Measurements from ENCODE around the gene GNAS. TPM values are rescaled to one million over a fixed set of nuclear protein-coding genes. Genes with fewer than 3 reads are reported as not detected.

Gene GNAS
- total RNA-seq, 4 donors from 2014 or later = 2,457 to 5,038 (median 3,494) TPM

GRCh38 chr20:58909585-58909984 lies 57.1 kb downstream of the GNAS start:
- TF ChIP-seq POLR2A (IDR thresholded peaks at IDR 0.05) (no peak), CTCF (IDR thresholded peaks at IDR 0.05) (no peak)
- no peaks in the 10 kb centered on the region for H3K9me3 ChIP-seq
- no peak overlapping the region for H3K4me3 ChIP-seq (replicated peaks in 1 of 3)
- peaks cover 52 to 63% of the 10 kb centered on the region in 2 donors for H3K36me3 ChIP-seq
- H3K4me1 ChIP-seq = peaks cover 24 to 40% of the 10 kb centered on the region in 2 donors
- WGBS, 2 donors = 86 to 89% methylated on average over 14 to 15 of the region's 15 CpGs
- H3K27me3 ChIP-seq = no peaks in the 10 kb centered on the region
- DNase-seq = no peak
- peak overlapping the region in 1 of 3 donors; percentile 88 for H3K27ac ChIP-seq
- intact Hi-C loops (cut with DNase I) = no loop called here

GRCh38 chr20:58910473-58910872 lies 58.0 kb downstream of the GNAS start:
- intact Hi-C loops (cut with DNase I) = no loop called here
- Histone ChIP-seq H3K4me3 (replicated peaks in 1 of 3) (no peak overlapping the region), H3K9me3 (no peaks in the 10 kb centered on the region), H3K27ac (no peak overlapping the region), H3K4me1 (peaks cover 24 to 34% of the 10 kb centered on the region in 2 donors), H3K36me3 (peaks cover 43 to 55% of the 10 kb centered on the region in 2 donors), H3K27me3 (no peaks in the 10 kb centered on the region)
- TF ChIP-seq CTCF (IDR thresholded peaks at IDR 0.05) = no peak
- TF ChIP-seq POLR2A (IDR thresholded peaks at IDR 0.05) = no peak
- DNase-seq = no peak
- WGBS, 2 donors = 95% methylated on average over 14 of the region's 14 CpGs

- intact Hi-C loops (cut with DNase I) = no loop called here
- Histone ChIP-seq H3K4me3 (replicated peaks in 1 of 3) (no peak overlapping the region), H3K36me3 (peaks cover 35 to 46% of the 10 kb centered on the region in 2 donors), H3K9me3 (no peaks in the 10 kb centered on the region), H3K27me3 (no peaks in the 10 kb centered on the region), H3K4me1 (peaks cover 24 to 26% of the 10 kb centered on the region in 2 donors), H3K27ac (no peak overlapping the region)
- WGBS, 2 donors = 97 to 98% methylated on average over 2 of the region's 2 CpGs
- TF ChIP-seq POLR2A (IDR thresholded peaks at IDR 0.05) (no peak), CTCF (IDR thresholded peaks at IDR 0.05) (no peak)
- no peak for DNase-seq
Measured at GRCh38 chr20:58911309-58911708, 58.8 kb downstream of the GNAS start.

- intact Hi-C loops (cut with DNase I) = no loop called here
- H3K9me3 ChIP-seq = no peaks in the 10 kb centered on the region
- H3K4me3 ChIP-seq (replicated peaks in 1 of 3) = no peak overlapping the region
- 76 to 87% methylated on average over 3 of the region's 3 CpGs for WGBS, 2 donors
- peaks cover 17 to 19% of the 10 kb centered on the region in 2 donors for H3K4me1 ChIP-seq
- no peak for DNase-seq
- no peak for TF ChIP-seq CTCF (IDR thresholded peaks at IDR 0.05)
- no peak for TF ChIP-seq POLR2A (IDR thresholded peaks at IDR 0.05)
- H3K27me3 ChIP-seq = no peaks in the 10 kb centered on the region
- H3K27ac ChIP-seq = peak overlapping the region in 1 of 3 donors; percentile 23
- peaks cover 32 to 41% of the 10 kb centered on the region in 2 donors for H3K36me3 ChIP-seq
Measured at GRCh38 chr20:58911970-58912369, 59.5 kb downstream of the GNAS start.

- no peak overlapping the region for H3K27ac ChIP-seq
- WGBS, 2 donors = 84 to 88% methylated on average over 4 of the region's 4 CpGs
- no peak for DNase-seq
- H3K36me3 ChIP-seq = peaks cover 32 to 38% of the 10 kb centered on the region in 2 donors
- H3K27me3 ChIP-seq = no peaks in the 10 kb centered on the region
- no peak for TF ChIP-seq POLR2A (IDR thresholded peaks at IDR 0.05)
- TF ChIP-seq CTCF (IDR thresholded peaks at IDR 0.05) = no peak
- H3K4me1 ChIP-seq = peaks cover 8 to 9% of the 10 kb centered on the region in 2 donors
- intact Hi-C loops (cut with DNase I) = no loop called here
- H3K9me3 ChIP-seq = no peaks in the 10 kb centered on the region
- no peak overlapping the region for H3K4me3 ChIP-seq (replicated peaks in 1 of 3)
Measured at GRCh38 chr20:58913079-58913478, 60.6 kb downstream of the GNAS start.

All from thyroid gland (tissue), 4 donors.